DOHH2 (cell line): ENCODE data around the gene MYH7.
"Not testable (repeated sequence)": the region's sequence is repeated elsewhere in the genome, so short reads cannot be mapped to it uniquely, and the experiment has no call there.

ENCODE experiments used
- H3F3A ChIP-seq: fragments of 200-600 bp; sonication (generic), shearing (Covaris generic); 2 replicates; pipeline ENCODE4 v1.6.0; 2016; ENCODE audit warnings: antibody characterized with exemption, mild to moderate bottlenecking; ENCODE audit not compliant: control insufficient read depth, insufficient read depth
- H3K27ac ChIP-seq: fragments of 200-600 bp; sonication (generic); 2 replicates; pipeline ENCODE4 v1.5.1; 2014; ENCODE audit warnings: low read depth, mild to moderate bottlenecking, low read length, moderate library complexity
- H3K27me3 ChIP-seq: fragments of 200-600 bp; sonication (generic); 2 replicates; pipeline ENCODE4 v1.6.1; 2014; ENCODE audit warnings: mild to moderate bottlenecking, low read length, mixed read lengths; ENCODE audit not compliant: control insufficient read depth
- H3K36me3 ChIP-seq: fragments of 200-600 bp; sonication (generic); 2 replicates; pipeline ENCODE4 v1.6.1; 2014; ENCODE audit warnings: mild to moderate bottlenecking, low read length, moderate library complexity, mixed read lengths; ENCODE audit not compliant: control insufficient read depth
- H3K4me1 ChIP-seq: fragments of 200-600 bp; sonication (generic); 2 replicates; pipeline ENCODE4 v1.6.1; 2014; ENCODE audit warnings: mild to moderate bottlenecking, low read length, mixed read lengths; ENCODE audit not compliant: control insufficient read depth
- H3K4me2 ChIP-seq: fragments of 200-600 bp; sonication (generic); 2 replicates; pipeline ENCODE4 v1.6.0; 2014; ENCODE audit warnings: mild to moderate bottlenecking, low read length, moderate library complexity
- H3K4me3 ChIP-seq: fragments of 200-600 bp; sonication (generic); 2 replicates; pipeline ENCODE4 v1.5.1; 2014; ENCODE audit warnings: mild to moderate bottlenecking, low read length, mixed read lengths
- H3K79me2 ChIP-seq: fragments of 200-600 bp; sonication (generic); 2 replicates; pipeline ENCODE4 v1.6.1; 2014; ENCODE audit warnings: mild to moderate bottlenecking, low read length, mixed read lengths; ENCODE audit not compliant: control insufficient read depth
- H3K9me2 ChIP-seq: fragments of 200-600 bp; sonication (generic); replicated peaks from 2 replicates; pipeline ENCODE4 v1.6.1; 2014; ENCODE audit warnings: mild to moderate bottlenecking, low read length, mixed read lengths; ENCODE audit not compliant: control insufficient read depth
- H3K9me3 ChIP-seq: fragments of 200-600 bp; sonication (generic); 2 replicates; pipeline ENCODE4 v1.6.1; 2014; ENCODE audit warnings: antibody characterized with exemption, low read length, mixed read lengths; ENCODE audit not compliant: control insufficient read depth, insufficient read depth
- H4K20me1 ChIP-seq: fragments of 200-600 bp; sonication (generic); 2 replicates; pipeline ENCODE4 v1.6.0; 2014; ENCODE audit warnings: low read depth, mild to moderate bottlenecking, antibody characterized with exemption, low read length, moderate library complexity; ENCODE audit not compliant: control insufficient read depth, insufficient read depth
- EZH2phosphoT487 ChIP-seq: fragments of 200-600 bp; sonication (generic); IDR thresholded peaks from 2 replicates; pipeline ENCODE4 v1.6.1; 2017; ENCODE audit warnings: borderline replicate concordance, mild to moderate bottlenecking, antibody characterized with exemption, low read length, moderate library complexity, mixed read lengths
- TF ChIP-seq, protein P1 (sequence below): fragments of 200-600 bp; sonication (generic); IDR thresholded peaks from one replicate; pipeline ENCODE4 v1.5.1; 2014; ENCODE audit warnings: antibody characterized with exemption, mild to moderate bottlenecking, low read depth, low read length; ENCODE audit not compliant: poor library complexity, severe bottlenecking

Gene MYH7

DNA sequence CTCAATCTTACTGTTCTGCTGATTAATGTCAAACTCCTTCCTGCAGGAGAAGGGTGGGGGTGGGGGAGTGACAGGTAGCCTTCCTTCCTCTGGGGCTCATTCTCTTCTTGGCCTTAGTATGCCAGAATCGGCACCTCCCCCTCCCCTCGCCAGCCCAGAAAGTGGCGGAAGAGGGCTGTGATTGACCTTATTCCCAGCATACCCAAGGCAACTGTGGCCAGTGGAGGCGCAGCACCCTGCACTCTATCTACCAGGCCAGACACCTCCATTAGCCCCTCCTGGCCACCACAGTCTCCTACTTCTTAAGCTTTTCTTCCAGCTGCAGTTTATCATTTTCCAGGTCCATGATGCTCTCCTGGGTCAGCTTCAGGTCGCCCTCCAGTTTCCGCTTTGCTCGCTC is 42.8 kb downstream of the MYH7 start:
- Histone ChIP-seq H3K4me1 (no peaks in the 10 kb centered on the region), H3K79me2 (no peaks in the 10 kb centered on the region), H3F3A (no peaks in the 10 kb centered on the region), H3K9me3 (no peaks in the 10 kb centered on the region), H3K9me2 (no peaks in the 10 kb centered on the region), H3K4me3 (no peak overlapping the region), H4K20me1 (no peaks in the 10 kb centered on the region), H3K36me3 (no peaks in the 10 kb centered on the region), H3K27ac (no peak overlapping the region), H3K27me3 (no peaks in the 10 kb centered on the region), H3K4me2 (no peak overlapping the region)
- no peak for TF ChIP-seq EZH2phosphoT487
- TF ChIP-seq, protein P1, sequence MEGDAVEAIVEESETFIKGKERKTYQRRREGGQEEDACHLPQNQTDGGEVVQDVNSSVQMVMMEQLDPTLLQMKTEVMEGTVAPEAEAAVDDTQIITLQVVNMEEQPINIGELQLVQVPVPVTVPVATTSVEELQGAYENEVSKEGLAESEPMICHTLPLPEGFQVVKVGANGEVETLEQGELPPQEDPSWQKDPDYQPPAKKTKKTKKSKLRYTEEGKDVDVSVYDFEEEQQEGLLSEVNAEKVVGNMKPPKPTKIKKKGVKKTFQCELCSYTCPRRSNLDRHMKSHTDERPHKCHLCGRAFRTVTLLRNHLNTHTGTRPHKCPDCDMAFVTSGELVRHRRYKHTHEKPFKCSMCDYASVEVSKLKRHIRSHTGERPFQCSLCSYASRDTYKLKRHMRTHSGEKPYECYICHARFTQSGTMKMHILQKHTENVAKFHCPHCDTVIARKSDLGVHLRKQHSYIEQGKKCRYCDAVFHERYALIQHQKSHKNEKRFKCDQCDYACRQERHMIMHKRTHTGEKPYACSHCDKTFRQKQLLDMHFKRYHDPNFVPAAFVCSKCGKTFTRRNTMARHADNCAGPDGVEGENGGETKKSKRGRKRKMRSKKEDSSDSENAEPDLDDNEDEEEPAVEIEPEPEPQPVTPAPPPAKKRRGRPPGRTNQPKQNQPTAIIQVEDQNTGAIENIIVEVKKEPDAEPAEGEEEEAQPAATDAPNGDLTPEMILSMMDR: no peak

DNA sequence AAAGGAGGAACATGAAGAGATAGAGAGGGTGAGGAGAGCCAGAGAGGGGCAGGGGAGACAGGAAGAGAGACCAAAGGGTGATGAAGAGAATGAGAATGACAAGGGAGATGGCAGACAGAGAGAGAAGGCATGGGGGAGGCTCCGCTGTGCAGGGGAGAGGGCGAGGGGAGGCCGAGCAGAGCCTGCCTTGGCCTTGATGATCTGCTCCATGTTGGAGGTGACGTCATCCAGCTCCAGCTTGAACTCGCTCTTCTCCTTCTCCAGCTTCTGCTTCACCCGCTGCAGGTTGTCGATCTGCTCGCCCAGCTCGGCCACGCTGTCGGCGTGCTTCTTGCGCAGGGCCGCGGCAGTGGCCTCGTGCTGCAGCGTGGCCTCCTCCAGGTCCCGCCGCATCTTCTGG is 45.6 kb downstream of the MYH7 start:
- not testable (repeated sequence) for H3K4me3 ChIP-seq, H3F3A ChIP-seq, H3K27ac ChIP-seq, H4K20me1 ChIP-seq, H3K36me3 ChIP-seq, H3K27me3 ChIP-seq, H3K4me1 ChIP-seq, H3K9me2 ChIP-seq, H3K79me2 ChIP-seq, H3K4me2 ChIP-seq, H3K9me3 ChIP-seq

DNA sequence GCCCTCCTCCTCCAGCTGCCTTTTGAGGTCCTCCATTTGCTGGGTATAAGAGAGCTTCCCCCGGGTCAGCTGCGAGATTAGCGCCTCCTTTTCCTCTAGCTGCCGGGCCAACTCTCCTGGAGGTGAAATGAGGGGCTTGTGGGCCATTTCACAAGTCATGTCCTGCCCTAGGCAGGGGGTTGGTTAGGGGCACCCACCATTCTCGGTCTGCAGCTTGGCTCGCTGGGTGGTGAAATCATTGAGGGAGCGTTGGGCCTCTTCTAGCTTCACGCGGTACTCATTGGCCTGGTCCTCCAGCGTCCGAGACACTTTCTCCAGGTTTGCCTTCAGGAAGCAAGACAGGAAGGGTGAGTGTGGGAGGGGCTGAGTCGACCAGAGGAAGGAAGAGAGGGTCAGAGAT is 46.1 kb downstream of the MYH7 start:
- Histone ChIP-seq H4K20me1 (no peaks in the 10 kb centered on the region), H3K27me3 (no peaks in the 10 kb centered on the region), H3K4me3 (no peak overlapping the region), H3K79me2 (no peaks in the 10 kb centered on the region), H3K4me2 (no peak overlapping the region), H3K4me1 (no peaks in the 10 kb centered on the region), H3F3A (no peaks in the 10 kb centered on the region), H3K9me2 (no peaks in the 10 kb centered on the region), H3K27ac (no peak overlapping the region), H3K9me3 (no peaks in the 10 kb centered on the region), H3K36me3 (no peaks in the 10 kb centered on the region)
- TF ChIP-seq, protein P1: no peak
- no peak for TF ChIP-seq EZH2phosphoT487

DNA sequence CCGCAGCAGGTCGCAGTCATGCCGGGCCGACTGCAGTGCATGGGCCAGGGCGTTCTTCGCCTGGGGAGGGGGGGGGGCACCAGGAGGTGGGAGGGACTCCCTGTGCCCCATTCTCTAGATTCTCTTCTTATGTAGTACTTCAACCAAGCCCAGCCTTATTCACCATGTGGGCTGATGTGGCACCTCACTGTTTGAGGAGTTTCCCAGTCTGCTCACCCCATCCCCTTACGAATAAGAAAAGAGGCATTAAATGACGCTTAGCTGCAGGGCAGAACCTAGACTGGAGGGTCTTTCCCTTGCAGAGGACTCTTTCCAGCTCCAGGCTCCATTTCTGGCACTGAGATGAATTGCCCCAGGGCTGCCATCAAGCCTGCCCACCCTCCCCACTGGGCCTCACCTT is 46.5 kb downstream of the MYH7 start:
- Histone ChIP-seq H3F3A (no peaks in the 10 kb centered on the region), H3K4me1 (no peaks in the 10 kb centered on the region), H3K4me3 (no peak overlapping the region), H3K27me3 (no peaks in the 10 kb centered on the region), H3K79me2 (no peaks in the 10 kb centered on the region), H3K9me3 (no peaks in the 10 kb centered on the region), H4K20me1 (no peaks in the 10 kb centered on the region), H3K36me3 (no peaks in the 10 kb centered on the region), H3K9me2 (no peaks in the 10 kb centered on the region), H3K4me2 (no peak overlapping the region), H3K27ac (no peak overlapping the region)
- TF ChIP-seq EZH2phosphoT487: no peak
- TF ChIP-seq, protein P1: no peak
